GM18526 (cell line): Measurements from ENCODE around the gene IDE.

Experiments
- POLR2A ChIP-seq: IDR thresholded peaks from 3 replicates; pipeline ENCODE4 v1.6.1; 2011; ENCODE audit not compliant: insufficient read length; ENCODE audit errors: extremely low read depth

The IDE gene

GRCh38 chr10:92572362-92573090 lies 1.4 kb downstream of the IDE start:
- TF ChIP-seq POLR2A: no peak

- no peak for TF ChIP-seq POLR2A
Measured at GRCh38 chr10:92571649-92572048, 2.2 kb downstream of the IDE start.

GRCh38 chr10:92569071-92569470 lies 4.8 kb downstream of the IDE start:
- TF ChIP-seq POLR2A: no peak

GRCh38 chr10:92567952-92568600 lies 5.8 kb downstream of the IDE start:
- no peak for TF ChIP-seq POLR2A

GRCh38 chr10:92562424-92562823 lies 11.5 kb downstream of the IDE start:
- TF ChIP-seq POLR2A: no peak

GRCh38 chr10:92559046-92559445 lies 14.8 kb downstream of the IDE start:
- TF ChIP-seq POLR2A: no peak

GRCh38 chr10:92553959-92554358 lies 19.9 kb downstream of the IDE start:
- TF ChIP-seq POLR2A: no peak

- TF ChIP-seq POLR2A: no peak
Measured at GRCh38 chr10:92552310-92552709, 21.6 kb downstream of the IDE start.

GRCh38 chr10:92550924-92551323 lies 23.0 kb downstream of the IDE start:
- no peak for TF ChIP-seq POLR2A

- no peak for TF ChIP-seq POLR2A
Measured at GRCh38 chr10:92547676-92548075, 26.2 kb downstream of the IDE start.

- no peak for TF ChIP-seq POLR2A
Measured at GRCh38 chr10:92545556-92545955, 28.3 kb downstream of the IDE start.

GRCh38 chr10:92544296-92544695 lies 29.6 kb downstream of the IDE start:
- TF ChIP-seq POLR2A: no peak

- no peak for TF ChIP-seq POLR2A
Measured at GRCh38 chr10:92542458-92542857, 31.4 kb downstream of the IDE start.

- TF ChIP-seq POLR2A: no peak
Measured at GRCh38 chr10:92541583-92541982, 32.3 kb downstream of the IDE start.

- TF ChIP-seq POLR2A: no peak
Measured at GRCh38 chr10:92538231-92538958, 35.5 kb downstream of the IDE start.

GRCh38 chr10:92530891-92531535 lies 42.9 kb downstream of the IDE start:
- no peak for TF ChIP-seq POLR2A
